NCI-H2196 treated with DMSO at 0.1 percent for 48 hours (cell line): ENCODE measurements around the gene SLC16A3.
"Not testable (repeated sequence)": the region's sequence is repeated elsewhere in the genome, so short reads cannot be mapped to it uniquely, and the experiment has no call there.

Experiments
- DNase-seq: peaks from one replicate; lab custom pipeline; 2025; ENCODE audit not compliant: unreplicated experiment; lab: John Stamatoyannopoulos, UW

SLC16A3 gene

GRCh38 chr17:82228842-82229697 is at the start of gene SLC16A3:
TSS of gene SLC16A3 (plus strand) at chr17:82229042. CDS start at chr17:82236009, 6,967 bp downstream.
- DNase-seq = no peak

GRCh38 chr17:82179412-82179811 is 49.4 kb upstream of the SLC16A3 start:
- no peak for DNase-seq

GRCh38 chr17:82179946-82180475 is 48.8 kb upstream of the SLC16A3 start:
- no peak for DNase-seq

- DNase-seq = no peak
Observed at GRCh38 chr17:82180776-82181528, 47.9 kb upstream of the SLC16A3 start.

- DNase-seq = no peak
Observed at GRCh38 chr17:82184761-82185160, 44.1 kb upstream of the SLC16A3 start.

- DNase-seq = no peak
Observed at GRCh38 chr17:82186221-82186620, 42.6 kb upstream of the SLC16A3 start.

- DNase-seq = no peak
Observed at GRCh38 chr17:82187500-82187899, 41.3 kb upstream of the SLC16A3 start.

- no peak for DNase-seq
Observed at GRCh38 chr17:82188001-82188961, 40.6 kb upstream of the SLC16A3 start.

GRCh38 chr17:82193050-82193449 is 35.8 kb upstream of the SLC16A3 start:
- not testable (repeated sequence) for DNase-seq

GRCh38 chr17:82193520-82194220 is 35.2 kb upstream of the SLC16A3 start:
- no peak for DNase-seq

- no peak for DNase-seq
Observed at GRCh38 chr17:82194765-82195164, 34.1 kb upstream of the SLC16A3 start.

GRCh38 chr17:82195675-82196672 is 32.9 kb upstream of the SLC16A3 start:
- DNase-seq = no peak

- DNase-seq = no peak
Observed at GRCh38 chr17:82198092-82198491, 30.8 kb upstream of the SLC16A3 start.

GRCh38 chr17:82199496-82199895 is 29.3 kb upstream of the SLC16A3 start:
- no peak for DNase-seq

GRCh38 chr17:82200135-82200534 is 28.7 kb upstream of the SLC16A3 start:
- no peak for DNase-seq

- no peak for DNase-seq
Observed at GRCh38 chr17:82200743-82201497, 27.9 kb upstream of the SLC16A3 start.

GRCh38 chr17:82201498-82201910 is 27.3 kb upstream of the SLC16A3 start:
- no peak for DNase-seq

- no peak for DNase-seq
Observed at GRCh38 chr17:82202981-82203380, 25.9 kb upstream of the SLC16A3 start.
